ENCODE data around the gene DPP6. TPM values are rescaled to one million over a fixed set of nuclear protein-coding genes. Genes with fewer than 3 reads are reported as not detected.
"Not testable (repeated sequence)": the region's sequence is repeated elsewhere in the genome, so short reads cannot be mapped to it uniquely, and the experiment has no call there.

Gene DPP6
- total RNA-seq, 2 experiments from 2014 or later: not detected

GRCh38 chr7:154911411-154911810 lies 859.2 kb downstream of the DPP6 start:
- POLR2A ChIA-PET: no interaction called here

DNA sequence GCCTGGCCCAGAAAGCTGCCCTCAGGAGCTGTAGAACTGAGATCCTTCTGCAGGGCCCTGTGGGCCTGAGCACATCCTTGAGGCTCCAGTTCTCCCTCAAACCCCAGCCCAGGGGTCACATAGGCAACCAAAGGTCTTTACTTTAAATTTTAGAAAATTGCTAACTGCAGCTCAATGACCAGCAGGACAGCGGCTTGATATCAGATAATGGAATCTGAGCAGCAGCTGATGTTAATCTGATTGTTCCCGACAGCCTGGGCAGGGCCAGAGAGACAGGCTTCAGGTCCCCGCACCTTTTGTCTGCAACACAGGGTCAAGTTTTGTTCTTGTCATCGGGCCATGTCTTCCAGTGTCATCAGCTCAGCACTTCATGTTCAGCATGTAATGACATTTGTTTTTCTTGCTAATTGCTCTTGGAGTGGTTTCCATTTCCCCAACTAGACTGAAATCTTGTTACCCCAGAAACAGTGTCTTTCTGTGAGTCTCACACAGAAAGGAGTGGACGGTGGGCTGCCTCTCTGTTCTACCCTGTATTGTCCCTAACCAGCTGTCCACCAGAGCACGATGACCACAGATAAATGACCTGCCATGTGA lies 859.8 kb downstream of the DPP6 start:
- POLR2A ChIA-PET: no interaction called here
- CTCF ChIA-PET: interaction anchor here (1.1 to 2.3 kb wide), 3 partner anchors 16 to 433 kb away, joined by 3 to 10 read pairs (median 4); no protein-coding TSS in a partner anchor

More at GRCh38 chr7:154911411-154911810, 859.2 kb downstream of the DPP6 start:
- CTCF ChIA-PET: interaction anchor here (1.1 to 1.3 kb wide), 2 partner anchors 16 to 433 kb away, joined by 3 to 4 read pairs; no protein-coding TSS in a partner anchor

GRCh38 chr7:154912871-154913637 lies 860.9 kb downstream of the DPP6 start:
- CTCF ChIA-PET: interaction anchor here (0.8 to 2.3 kb wide), 4 partner anchors 11 to 539 kb away, joined by 3 to 10 read pairs (median 4); no protein-coding TSS in a partner anchor
- POLR2A ChIA-PET: no interaction called here

GRCh38 chr7:154913638-154914307 lies 861.6 kb downstream of the DPP6 start:
- CTCF ChIA-PET: interaction anchor here (0.7 to 2.3 kb wide), 8 partner anchors 10 to 538 kb away, joined by 3 to 10 read pairs (median 4); no protein-coding TSS in a partner anchor
- POLR2A ChIA-PET: no interaction called here

DNA sequence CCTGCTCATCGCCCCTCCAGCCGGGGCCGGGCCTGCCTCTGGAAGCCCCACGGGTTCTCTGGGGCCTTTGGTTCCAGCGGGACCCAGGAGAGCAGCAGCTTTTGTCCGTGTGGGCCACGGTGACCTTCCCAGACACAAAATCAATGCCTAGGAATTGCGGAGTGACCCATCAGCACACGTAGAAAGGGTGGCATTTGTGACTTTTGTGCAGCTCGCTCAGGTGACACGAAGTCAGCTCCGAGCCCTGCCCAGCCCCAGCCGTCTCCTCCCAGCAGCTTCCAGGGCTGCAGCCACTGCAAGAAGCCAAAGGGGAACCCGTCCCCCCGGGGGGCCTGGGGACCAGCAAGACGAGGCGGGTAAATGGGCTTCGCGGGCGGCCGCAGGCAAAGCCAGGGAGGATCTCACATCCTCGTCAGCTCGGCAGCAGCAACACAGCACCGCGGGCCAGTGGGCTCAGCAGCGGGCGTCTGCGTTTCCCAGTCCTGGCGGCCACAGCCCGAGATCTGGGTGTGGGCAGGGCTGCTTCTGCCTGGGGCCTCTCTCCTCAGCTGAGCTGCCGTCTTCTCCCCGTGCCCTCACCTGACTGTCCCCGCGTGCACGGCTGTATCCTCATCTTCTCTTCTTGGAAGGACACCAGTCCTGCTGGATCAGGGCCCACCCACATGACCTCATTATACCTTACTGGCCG lies 862.3 kb downstream of the DPP6 start:
- CTCF ChIA-PET: interaction anchor here (0.7 to 2.3 kb wide), 8 partner anchors 13 to 537 kb away, joined by 3 to 10 read pairs (median 4); no protein-coding TSS in a partner anchor
- POLR2A ChIA-PET: no interaction called here

DNA sequence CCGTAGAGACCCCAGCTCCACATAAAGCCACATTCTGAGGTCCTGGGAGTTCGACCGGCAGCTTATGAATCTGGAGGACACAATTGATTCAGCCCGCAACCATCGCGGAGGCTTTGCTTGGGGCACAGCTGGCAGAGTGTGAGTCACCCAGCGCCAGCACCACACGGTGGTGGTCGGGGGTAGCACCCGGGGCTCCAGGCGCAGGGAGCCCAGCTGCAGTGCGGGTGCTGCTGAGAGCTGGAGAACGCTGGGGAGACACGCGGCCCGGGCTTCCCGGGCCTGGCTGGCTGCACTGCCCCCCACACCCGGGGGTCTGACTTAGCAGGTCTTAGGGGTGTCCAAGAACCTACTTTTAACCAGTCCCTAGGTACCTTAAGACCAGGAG lies 862.8 kb downstream of the DPP6 start:
- POLR2A ChIA-PET: no interaction called here

DNA sequence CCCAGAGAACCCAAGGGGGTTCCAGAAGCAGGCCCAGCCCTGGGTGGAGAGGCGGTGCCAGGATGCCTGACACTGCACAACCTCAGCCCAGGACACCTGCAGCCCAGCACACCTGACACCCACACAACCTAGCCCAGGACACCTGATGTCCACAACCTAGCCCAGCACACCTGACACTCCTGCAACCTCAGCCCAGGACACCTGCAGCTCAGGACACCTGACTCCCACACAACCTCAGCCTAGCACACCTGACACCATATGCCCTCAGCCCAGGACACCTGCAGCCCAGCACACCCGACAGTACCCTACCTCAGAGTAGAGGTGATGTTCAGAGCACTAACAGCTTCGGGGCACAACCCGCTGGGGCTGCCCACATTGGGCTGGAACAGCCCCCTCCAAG lies 863.4 kb downstream of the DPP6 start:
- ChIA-PET POLR2A (no interaction called here), CTCF (interaction anchor here (1.1 to 1.2 kb wide), 2 partner anchors 12 to 429 kb away, joined by 3 to 6 read pairs; no protein-coding TSS in a partner anchor)

More for the DNA sequence above, 862.8 kb downstream of the DPP6 start:
- CTCF ChIA-PET: interaction anchor here (1.2 kb wide), 1 partner anchor 430 kb away, joined by 6 read pairs; no protein-coding TSS in a partner anchor

- CTCF ChIA-PET: interaction anchor here (1.1 kb wide), 1 partner anchor 11 kb away, joined by 3 read pairs; no protein-coding TSS in a partner anchor
- POLR2A ChIA-PET: no interaction called here
These were observed 864.2 kb downstream of the DPP6 start for GRCh38 chr7:154916381-154916780.

DNA sequence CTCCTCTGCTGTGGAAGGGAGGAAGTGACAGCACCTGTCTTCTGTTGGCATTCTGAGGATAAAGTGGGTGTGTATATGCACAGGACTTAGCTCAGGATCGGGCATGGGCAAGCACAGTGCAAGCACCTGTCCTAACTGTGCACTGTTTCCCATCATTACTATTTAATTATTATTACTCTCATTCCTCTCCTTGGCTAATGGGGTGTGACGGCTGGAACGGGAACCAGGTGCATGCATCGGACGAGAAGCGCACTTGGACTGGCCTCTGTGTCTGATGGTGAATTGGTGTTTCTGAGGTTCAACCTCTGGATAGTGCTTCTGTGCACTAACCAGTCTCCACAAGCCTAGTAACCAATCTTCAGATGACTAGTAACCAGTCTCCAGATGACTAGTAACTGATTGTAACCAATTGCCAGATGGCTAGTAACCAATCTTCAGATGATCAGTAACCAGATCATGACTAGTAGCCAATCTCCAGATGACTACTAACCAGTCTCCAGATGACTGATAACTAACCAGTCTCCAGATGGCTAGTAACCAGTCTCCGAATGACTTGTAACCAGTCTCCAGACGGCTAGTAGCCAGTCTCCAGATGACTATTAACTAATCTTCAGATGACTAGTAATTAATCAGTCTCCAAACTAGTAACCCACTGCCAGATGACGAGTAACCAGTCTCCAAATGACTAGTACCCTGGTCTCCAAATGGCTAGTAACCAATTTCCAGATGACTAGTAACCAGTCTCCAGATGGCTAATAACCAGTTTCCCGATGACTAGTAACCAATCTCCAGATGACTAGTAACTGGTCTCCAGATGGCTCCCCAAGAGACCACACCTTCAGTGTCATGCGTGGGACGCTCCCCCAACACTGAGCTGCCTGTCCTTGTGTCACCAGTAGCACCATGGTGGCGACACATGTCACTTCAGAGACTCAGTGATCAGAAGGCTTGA lies 864.9 kb downstream of the DPP6 start:
- ChIA-PET CTCF (no interaction called here), POLR2A (no interaction called here)

- ChIA-PET POLR2A (no interaction called here), CTCF (no interaction called here)
These were observed 865.6 kb downstream of the DPP6 start for GRCh38 chr7:154917808-154918160.

- ChIA-PET POLR2A (no interaction called here), CTCF (no interaction called here)
These were observed 866.1 kb downstream of the DPP6 start for GRCh38 chr7:154918266-154918665.

DNA sequence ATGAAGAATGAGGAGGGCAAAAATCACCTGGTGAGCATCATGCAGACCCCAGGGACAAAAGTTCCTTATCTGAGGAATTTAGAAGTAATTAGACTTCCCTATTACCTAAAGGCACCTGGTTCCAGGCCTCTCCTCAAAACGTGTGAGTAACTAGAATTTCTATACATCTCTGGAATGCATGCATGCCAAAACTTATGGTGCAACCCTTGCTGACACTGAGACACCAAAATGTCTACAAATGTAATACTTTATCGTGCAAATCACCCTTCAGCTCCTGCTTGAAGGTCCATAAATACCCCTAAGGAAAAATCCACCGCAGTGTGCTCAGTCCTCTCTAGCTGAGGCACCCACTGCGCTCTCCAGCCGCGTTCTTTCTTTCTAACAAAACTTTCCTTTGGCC lies 866.5 kb downstream of the DPP6 start:
- CTCF ChIA-PET: no interaction called here
- POLR2A ChIA-PET: no interaction called here

DNA sequence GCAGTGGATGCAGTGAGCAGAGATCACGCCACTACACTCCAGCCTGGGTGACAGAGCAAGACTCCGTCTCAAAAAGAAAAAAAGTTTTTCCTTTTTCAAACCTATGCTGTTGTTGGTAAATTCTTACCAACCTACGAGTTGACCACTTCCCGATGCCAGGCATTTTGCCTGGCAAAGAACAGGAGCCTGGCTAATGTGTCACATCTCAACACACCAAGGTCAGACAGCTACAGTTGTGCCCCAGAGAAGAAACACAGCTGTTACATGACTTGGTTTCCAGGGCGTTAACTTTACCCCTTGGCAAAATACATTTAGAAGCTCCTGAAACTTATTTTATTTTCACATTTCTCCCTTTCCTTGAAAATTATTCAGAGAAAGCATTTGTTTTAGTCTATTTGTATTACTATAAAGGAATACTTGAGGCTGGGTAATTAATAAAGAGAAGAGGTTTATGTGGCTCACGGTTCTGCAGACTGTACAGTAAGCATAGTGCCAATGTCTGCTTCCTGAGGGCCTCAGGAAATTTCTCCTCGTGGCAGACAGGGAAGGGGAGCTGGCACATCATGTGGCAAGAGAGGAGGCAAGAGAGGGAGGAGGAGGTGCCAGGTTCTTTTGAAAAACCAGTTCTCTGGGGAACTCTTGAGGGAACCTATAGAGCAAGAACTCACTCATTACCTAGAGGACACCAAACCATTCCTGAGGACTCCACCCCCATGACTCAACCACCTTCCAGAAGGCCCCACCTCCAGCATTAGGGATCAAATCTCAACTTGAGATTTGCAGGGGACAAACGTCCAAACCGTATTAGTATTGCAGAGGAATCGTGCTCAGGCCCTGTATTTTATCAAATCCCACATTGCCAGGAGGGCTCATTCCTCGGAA lies 867.4 kb downstream of the DPP6 start:
- ChIA-PET CTCF (no interaction called here), POLR2A (no interaction called here)

- POLR2A ChIA-PET, CTCF ChIA-PET: not testable (repeated sequence)
These were observed 870.3 kb downstream of the DPP6 start for GRCh38 chr7:154922472-154922871.

GRCh38 chr7:154927624-154928125 lies 875.5 kb downstream of the DPP6 start:
- ChIA-PET POLR2A (interaction anchor here (0.9 to 1.4 kb wide), 3 partner anchors 71 to 369 kb away, joined by 3 to 6 read pairs (median 4); partner anchors contain the start of gene PAXIP1), CTCF (interaction anchor here (0.8 to 2.7 kb wide), 17 partner anchors 12 to 671 kb away, joined by 3 to 18 read pairs (median 4); no protein-coding TSS in a partner anchor)

GRCh38 chr7:154928136-154929005 lies 876.2 kb downstream of the DPP6 start:
- ChIA-PET POLR2A (interaction anchor here (0.7 to 1.4 kb wide), 3 partner anchors 75 to 369 kb away, joined by 3 to 6 read pairs (median 4); partner anchors contain the start of gene PAXIP1), CTCF (interaction anchor here (0.8 to 2.7 kb wide), 14 partner anchors 14 to 671 kb away, joined by 3 to 18 read pairs (median 5); no protein-coding TSS in a partner anchor)
